Measurements from ENCODE around the gene WDR13.

- TF ChIP-seq CTCF (IDR thresholded peaks at IDR 0.05) (no peak), EZH2 (IDR thresholded peaks at IDR 0.05) (no peak), EZH2phosphoT487 (IDR thresholded peaks at IDR 0.05) (no peak)
Measured at GRCh38 chrX:48595929-48596328, 1.4 kb upstream of the WDR13 start.

All from neural progenitor cell (in vitro differentiated cells).